C1 segment of cervical spinal cord (tissue), 14 donors: ENCODE data around the gene MYADM.
"Not testable (repeated sequence)": the region's sequence is repeated elsewhere in the genome, so short reads cannot be mapped to it uniquely, and the experiment has no call there.

ENCODE experiments used
- DNase-seq, 14 donors: peaks; one replicate each; lab custom pipeline; 2025; lab: John Stamatoyannopoulos, UW

The MYADM gene

GRCh38 chr19:53867225-53868090 is at the start of gene MYADM:
Gene MYADM, plus strand, starts transcription at chr19:53867883. Its CDS starts 5,647 bp downstream, at chr19:53873530.
- DNase-seq = peak; percentile 56 to 97 (median 90)

GRCh38 chr19:53818756-53819155 is 48.9 kb upstream of the MYADM start:
- no peak for DNase-seq

GRCh38 chr19:53819861-53820260 is 47.8 kb upstream of the MYADM start:
- DNase-seq = no peak

GRCh38 chr19:53823380-53824120 is 44.1 kb upstream of the MYADM start:
- DNase-seq = no peak

GRCh38 chr19:53824134-53824611 is 43.5 kb upstream of the MYADM start, which contains the start of gene NLRP12:
Gene NLRP12, minus strand, starts transcription at chr19:53824314. Its CDS starts 140 bp downstream, at chr19:53824174.
- DNase-seq = peak in 7 of 14 donors; percentile 0 to 40 (median 14)

GRCh38 chr19:53826876-53827275 is 40.8 kb upstream of the MYADM start:
- DNase-seq = no peak

GRCh38 chr19:53828531-53828930 is 39.2 kb upstream of the MYADM start:
- no peak for DNase-seq

GRCh38 chr19:53832861-53833260 is 34.8 kb upstream of the MYADM start:
- not testable (repeated sequence) for DNase-seq

GRCh38 chr19:53838446-53838845 is 29.2 kb upstream of the MYADM start:
- not testable (repeated sequence) for DNase-seq

GRCh38 chr19:53840241-53840640 is 27.4 kb upstream of the MYADM start:
- not testable (repeated sequence) for DNase-seq

GRCh38 chr19:53840914-53841313 is 26.8 kb upstream of the MYADM start:
- DNase-seq = not testable (repeated sequence)

- DNase-seq = no peak
Measured at GRCh38 chr19:53844849-53845246, 22.8 kb upstream of the MYADM start.

- DNase-seq = no peak
Measured at GRCh38 chr19:53847555-53847954, 20.1 kb upstream of the MYADM start.

- no peak for DNase-seq
Measured at GRCh38 chr19:53849237-53849676, 18.4 kb upstream of the MYADM start.

GRCh38 chr19:53853707-53854106 is 14.0 kb upstream of the MYADM start:
- DNase-seq = no peak

GRCh38 chr19:53864308-53864836 is 3.3 kb upstream of the MYADM start:
- DNase-seq = peak in 8 of 14 donors; percentile 12 to 56 (median 42)

- peak in 1 of 14 donors; percentile 62 for DNase-seq
Measured at GRCh38 chr19:53865523-53865917, 2.2 kb upstream of the MYADM start.

GRCh38 chr19:53865918-53866864 is 1.5 kb upstream of the MYADM start:
- peak in 13 of 14 donors; percentile 11 to 89 (median 58) for DNase-seq

- DNase-seq = peak in 3 of 14 donors; percentile 26 to 52 (median 48)
Measured at GRCh38 chr19:53866865-53867224, 838 bp upstream of the MYADM start.

- peak in 4 of 14 donors; percentile 32 to 69 (median 43) for DNase-seq
Measured at GRCh38 chr19:53868091-53868891, 608 bp downstream of the MYADM start.
